MM.1S (cell line): ENCODE measurements around the gene TUBGCP6.

Experiments
- DNase-seq: peaks from one replicate; pipeline ENCODE4 v3.0.0-alpha.2; 2015
- H2AFZ ChIP-seq: fragments of 300-600 bp; sonication (generic); 2 replicates; pipeline ENCODE4 v1.6.0; 2016; ENCODE audit warnings: antibody characterized with exemption, low read length
- H3F3A ChIP-seq: fragments of 300-600 bp; sonication (generic); 2 replicates; pipeline ENCODE4 v1.6.1; 2016; ENCODE audit warnings: mild to moderate bottlenecking, antibody characterized with exemption, low read length, moderate library complexity, mixed read lengths; ENCODE audit not compliant: insufficient read depth
- H3K27ac ChIP-seq: fragments of 300-600 bp; sonication (generic); 2 replicates; pipeline ENCODE4 v1.5.1; 2016; ENCODE audit warnings: mild to moderate bottlenecking, low read length
- H3K27me3 ChIP-seq: fragments of 300-600 bp; sonication (generic); replicated peaks from 2 replicates; pipeline ENCODE4 v1.6.0; 2016; ENCODE audit warnings: low read length; ENCODE audit not compliant: insufficient read depth
- H3K36me3 ChIP-seq: fragments of 300-600 bp; sonication (generic); replicated peaks from 2 replicates; pipeline ENCODE4 v1.6.1; 2016; ENCODE audit warnings: mild to moderate bottlenecking, low read length, mixed read lengths; ENCODE audit not compliant: insufficient read depth
- H3K4me1 ChIP-seq: fragments of 300-600 bp; sonication (generic); 2 replicates; pipeline ENCODE4 v1.6.1; 2016; ENCODE audit warnings: low read length, mixed read lengths
- H3K4me2 ChIP-seq: fragments of 300-600 bp; sonication (generic); 2 replicates; pipeline ENCODE4 v1.6.0; 2016; ENCODE audit warnings: low read depth, low read length
- H3K4me3 ChIP-seq: fragments of 300-600 bp; sonication (generic); 2 replicates; pipeline ENCODE4 v1.5.1; 2016; ENCODE audit warnings: low read length, mixed read lengths
- H3K79me2 ChIP-seq: fragments of 300-600 bp; sonication (generic); 2 replicates; pipeline ENCODE4 v1.6.1; 2016; ENCODE audit warnings: mixed run types, low read length, mixed read lengths
- H3K9ac ChIP-seq: fragments of 300-600 bp; sonication (generic); 2 replicates; pipeline ENCODE4 v1.6.1; 2016; ENCODE audit warnings: low read length, mixed read lengths
- H3K9me2 ChIP-seq: fragments of 300-600 bp; sonication (generic); replicated peaks from 2 replicates; pipeline ENCODE4 v1.6.1; 2016; ENCODE audit warnings: mild to moderate bottlenecking, low read length, mixed read lengths; ENCODE audit not compliant: insufficient read depth
- H3K9me3 ChIP-seq: fragments of 300-600 bp; sonication (generic); replicated peaks from 2 replicates; pipeline ENCODE4 v1.6.1; 2016; ENCODE audit warnings: mild to moderate bottlenecking, low read length, mixed read lengths; ENCODE audit not compliant: insufficient read depth
- H4K20me1 ChIP-seq: fragments of 300-600 bp; sonication (generic); 2 replicates; pipeline ENCODE4 v1.6.1; 2016; ENCODE audit warnings: mild to moderate bottlenecking, low read length, moderate library complexity, mixed read lengths; ENCODE audit not compliant: insufficient read depth
- CTCF ChIP-seq: fragments of 300-600 bp; sonication (generic); IDR thresholded peaks from 2 replicates; pipeline ENCODE4 v1.5.1; 2016; ENCODE audit warnings: antibody characterized with exemption, low read length, mixed read lengths
- EZH2 ChIP-seq: fragments of 300-600 bp; sonication (generic); optimal IDR thresholded peaks from 2 replicates; pipeline ENCODE3; 2017; ENCODE audit warnings: low read depth, mild to moderate bottlenecking, antibody characterized with exemption, low read length, mixed read lengths
- EZH2phosphoT487 ChIP-seq: fragments of 300-600 bp; sonication (generic); IDR thresholded peaks from 2 replicates; pipeline ENCODE4 v1.6.1; 2018; ENCODE audit warnings: antibody characterized with exemption, low read length

Gene TUBGCP6

GRCh38 chr22:50256258-50256862, 11.5 kb upstream of the TUBGCP6 start:
- no peaks in the 10 kb centered on the region for H3K9me3 ChIP-seq
- H3F3A ChIP-seq, result peaks cover 9% of the 10 kb centered on the region
- peaks cover 16% of the 10 kb centered on the region for H3K79me2 ChIP-seq
- no peaks in the 10 kb centered on the region for H3K27me3 ChIP-seq
- H3K27ac ChIP-seq, result no peak overlapping the region
- H3K4me2 ChIP-seq, result no peak overlapping the region
- no peak overlapping the region for H3K4me3 ChIP-seq
- no peak overlapping the region for H2AFZ ChIP-seq
- DNase-seq, result no peak
- no peaks in the 10 kb centered on the region for H3K4me1 ChIP-seq
- H3K36me3 ChIP-seq, result no peaks in the 10 kb centered on the region
- no peaks in the 10 kb centered on the region for H3K9me2 ChIP-seq
- no peaks in the 10 kb centered on the region for H4K20me1 ChIP-seq
- TF ChIP-seq EZH2 (no peak), CTCF (no peak)
- no peak overlapping the region for H3K9ac ChIP-seq

GRCh38 chr22:50255607-50256006, 10.8 kb upstream of the TUBGCP6 start:
- Histone ChIP-seq H2AFZ (no peak overlapping the region), H3K4me3 (no peak overlapping the region), H3K79me2 (peaks cover 12% of the 10 kb centered on the region), H3K4me1 (no peaks in the 10 kb centered on the region), H3F3A (peaks cover 15% of the 10 kb centered on the region), H3K27me3 (no peaks in the 10 kb centered on the region), H3K36me3 (no peaks in the 10 kb centered on the region), H4K20me1 (no peaks in the 10 kb centered on the region), H3K9me2 (no peaks in the 10 kb centered on the region), H3K9me3 (no peaks in the 10 kb centered on the region), H3K9ac (no peak overlapping the region), H3K27ac (no peak overlapping the region), H3K4me2 (no peak overlapping the region)
- no peak for TF ChIP-seq EZH2
- TF ChIP-seq CTCF, result no peak
- no peak for TF ChIP-seq EZH2phosphoT487
- DNase-seq, result no peak

GRCh38 chr22:50255099-50255498, 10.3 kb upstream of the TUBGCP6 start:
- Histone ChIP-seq H3K79me2 (peaks cover 10% of the 10 kb centered on the region), H3F3A (peaks cover 20% of the 10 kb centered on the region), H3K4me3 (no peak overlapping the region), H4K20me1 (no peaks in the 10 kb centered on the region), H3K36me3 (no peaks in the 10 kb centered on the region), H3K9ac (no peak overlapping the region), H3K9me2 (no peaks in the 10 kb centered on the region), H3K4me2 (no peak overlapping the region), H3K27me3 (no peaks in the 10 kb centered on the region), H3K4me1 (peaks cover 3% of the 10 kb centered on the region), H3K9me3 (no peaks in the 10 kb centered on the region), H2AFZ (no peak overlapping the region), H3K27ac (no peak overlapping the region)
- TF ChIP-seq EZH2phosphoT487 (no peak), EZH2 (no peak), CTCF (no peak)
- DNase-seq, result no peak
